LNCaP clone FGC (cell line): ENCODE measurements around the gene SVEP1.
A peak's percentile ranks its signal among the peaks of the same experiment; 100 is the strongest.
"Not testable (repeated sequence)": the region's sequence is repeated elsewhere in the genome, so short reads cannot be mapped to it uniquely, and the experiment has no call there.

Experiments used
- DNase-seq: peaks from one replicate; pipeline ENCODE4 v3.0.0-alpha.2; 2011; ENCODE audit warnings: low read depth
- H3K4me3 ChIP-seq: 2 replicates; pipeline ENCODE4 v1.5.1; 2011; ENCODE audit warnings: mild to moderate bottlenecking, low read depth, low read length, control low read depth
- TF ChIP-seq, protein P1 (sequence below): IDR thresholded peaks from 2 replicates; pipeline ENCODE4 v1.5.1; 2012; ENCODE audit warnings: mild to moderate bottlenecking; ENCODE audit not compliant: control insufficient read depth, insufficient read depth; ENCODE audit errors: extremely low read depth

SVEP1 gene

GRCh38 chr9:110541950-110542349, 37.6 kb downstream of the SVEP1 start:
- no peak for DNase-seq
- TF ChIP-seq, protein P1, sequence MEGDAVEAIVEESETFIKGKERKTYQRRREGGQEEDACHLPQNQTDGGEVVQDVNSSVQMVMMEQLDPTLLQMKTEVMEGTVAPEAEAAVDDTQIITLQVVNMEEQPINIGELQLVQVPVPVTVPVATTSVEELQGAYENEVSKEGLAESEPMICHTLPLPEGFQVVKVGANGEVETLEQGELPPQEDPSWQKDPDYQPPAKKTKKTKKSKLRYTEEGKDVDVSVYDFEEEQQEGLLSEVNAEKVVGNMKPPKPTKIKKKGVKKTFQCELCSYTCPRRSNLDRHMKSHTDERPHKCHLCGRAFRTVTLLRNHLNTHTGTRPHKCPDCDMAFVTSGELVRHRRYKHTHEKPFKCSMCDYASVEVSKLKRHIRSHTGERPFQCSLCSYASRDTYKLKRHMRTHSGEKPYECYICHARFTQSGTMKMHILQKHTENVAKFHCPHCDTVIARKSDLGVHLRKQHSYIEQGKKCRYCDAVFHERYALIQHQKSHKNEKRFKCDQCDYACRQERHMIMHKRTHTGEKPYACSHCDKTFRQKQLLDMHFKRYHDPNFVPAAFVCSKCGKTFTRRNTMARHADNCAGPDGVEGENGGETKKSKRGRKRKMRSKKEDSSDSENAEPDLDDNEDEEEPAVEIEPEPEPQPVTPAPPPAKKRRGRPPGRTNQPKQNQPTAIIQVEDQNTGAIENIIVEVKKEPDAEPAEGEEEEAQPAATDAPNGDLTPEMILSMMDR = no peak
- H3K4me3 ChIP-seq = no peak overlapping the region

GRCh38 chr9:110538647-110539041, 40.9 kb downstream of the SVEP1 start:
- TF ChIP-seq, protein P1 = no peak
- no peak for DNase-seq
- no peak overlapping the region for H3K4me3 ChIP-seq

GRCh38 chr9:110537841-110538646, 41.5 kb downstream of the SVEP1 start:
- H3K4me3 ChIP-seq = no peak overlapping the region
- TF ChIP-seq, protein P1 = no peak
- no peak for DNase-seq

DNA sequence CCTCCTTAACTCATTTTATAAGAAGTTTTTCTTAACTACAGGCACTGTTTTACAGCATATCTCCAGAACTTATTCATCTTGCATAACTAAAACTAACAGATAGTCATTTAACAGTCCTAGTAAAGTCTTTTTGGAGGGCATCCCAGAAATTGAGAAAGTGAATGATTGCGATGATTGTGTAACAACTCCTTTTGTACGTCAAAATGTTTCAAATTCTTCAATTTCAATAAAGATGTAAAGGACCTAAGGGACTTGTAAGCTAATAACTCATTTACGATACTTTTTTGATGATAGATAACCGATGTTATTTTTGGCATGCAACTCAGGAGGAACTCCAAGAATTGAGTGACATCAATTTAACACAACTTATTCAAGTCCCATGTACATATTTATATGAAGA, 42.7 kb downstream of the SVEP1 start:
- H3K4me3 ChIP-seq = no peak overlapping the region
- TF ChIP-seq, protein P1 = no peak
- peak; percentile 15 for DNase-seq

DNA sequence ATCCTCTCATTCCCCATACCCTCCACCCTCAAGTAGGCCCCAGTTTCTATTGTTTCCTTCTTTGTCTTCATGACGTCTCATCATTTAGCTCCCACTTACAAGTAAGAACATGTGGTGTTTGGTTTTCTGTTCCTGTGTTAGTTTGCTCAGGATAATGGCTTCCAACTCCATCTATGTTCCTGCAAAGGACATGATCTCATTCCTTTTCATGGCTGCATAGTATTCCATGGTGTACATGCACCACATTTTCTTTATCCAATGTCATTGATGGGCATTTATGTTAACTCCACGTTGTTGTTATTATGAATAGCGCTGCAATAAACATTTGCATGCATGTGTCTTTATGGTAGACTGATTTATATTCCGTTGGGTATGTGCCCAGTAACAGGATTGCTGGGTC, 45.4 kb downstream of the SVEP1 start:
- DNase-seq, H3K4me3 ChIP-seq: not testable (repeated sequence)

- no peak for DNase-seq
- TF ChIP-seq, protein P1 = no peak
- H3K4me3 ChIP-seq = no peak overlapping the region
These were observed 46.5 kb downstream of the SVEP1 start for GRCh38 chr9:110532908-110533665.

DNA sequence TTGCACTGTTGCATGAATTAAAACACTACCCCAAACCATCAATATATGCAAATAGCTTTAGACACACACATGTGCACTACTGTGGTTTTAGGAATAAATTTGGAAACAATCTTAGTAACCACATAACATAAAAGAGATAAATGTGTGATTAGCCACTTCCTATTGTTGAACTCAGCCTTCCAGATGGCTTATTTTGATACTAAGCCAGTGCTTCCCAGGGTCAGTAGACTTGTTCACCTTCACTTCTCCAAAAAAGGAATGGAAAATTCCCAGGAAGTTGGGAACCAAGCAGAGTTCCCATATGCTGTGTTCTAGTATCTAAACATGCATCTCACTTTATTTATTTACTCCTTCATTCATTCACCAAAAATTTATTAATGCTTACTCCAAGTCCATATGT, 47.8 kb downstream of the SVEP1 start:
- TF ChIP-seq, protein P1 = no peak
- H3K4me3 ChIP-seq = no peak overlapping the region
- DNase-seq = peak; percentile 4

DNA sequence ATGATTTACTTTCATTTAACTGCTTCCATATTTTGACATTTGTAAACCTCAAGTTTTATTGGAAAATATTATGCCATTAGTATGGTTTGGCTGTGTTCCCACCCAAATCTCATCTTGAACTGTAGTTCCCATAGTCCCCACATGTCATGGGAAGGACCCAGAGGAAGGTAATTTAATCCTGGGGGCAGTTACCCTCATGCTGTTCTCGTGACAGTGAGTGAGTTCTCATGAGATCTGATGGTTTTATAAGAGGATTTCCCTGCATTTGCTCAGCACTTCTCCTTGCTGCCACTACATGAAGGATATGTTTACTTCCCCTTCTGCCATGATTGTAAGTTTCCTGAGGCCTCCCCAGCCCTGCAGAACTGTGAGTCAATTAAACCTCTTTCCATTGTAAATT, 48.3 kb downstream of the SVEP1 start:
- DNase-seq, H3K4me3 ChIP-seq: not testable (repeated sequence)
